GDM1 (cell line): ENCODE results near the gene BZW2.
"Not testable (repeated sequence)": the region's sequence is repeated elsewhere in the genome, so short reads cannot be mapped to it uniquely, and the experiment has no call there.

ENCODE experiments used
- DNase-seq: peaks from one replicate; lab custom pipeline; 2025; lab: John Stamatoyannopoulos, UW

Gene BZW2

DNA sequence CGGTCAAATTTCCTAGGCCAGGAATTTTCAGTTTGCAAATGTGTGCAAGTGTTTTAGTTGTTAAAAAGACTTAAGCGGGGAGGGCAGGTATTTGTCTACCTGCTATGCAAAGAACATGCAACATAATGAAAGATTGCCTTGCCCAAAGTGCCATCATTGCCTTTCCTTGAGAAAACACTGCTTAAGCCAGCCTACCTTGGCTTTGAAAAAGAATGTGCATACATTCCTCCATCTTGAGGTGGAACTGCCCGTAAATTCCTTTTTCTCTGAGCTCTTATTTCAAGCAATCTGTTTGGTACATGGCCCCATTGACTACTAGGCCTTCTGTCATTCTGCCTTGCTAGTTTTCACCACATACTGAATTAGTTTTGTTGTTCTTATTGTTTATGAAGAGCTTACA, 29.3 kb downstream of the BZW2 start:
- DNase-seq, result no peak

GRCh38 chr7:16677978-16678494, 32.1 kb downstream of the BZW2 start:
- DNase-seq, result no peak

DNA sequence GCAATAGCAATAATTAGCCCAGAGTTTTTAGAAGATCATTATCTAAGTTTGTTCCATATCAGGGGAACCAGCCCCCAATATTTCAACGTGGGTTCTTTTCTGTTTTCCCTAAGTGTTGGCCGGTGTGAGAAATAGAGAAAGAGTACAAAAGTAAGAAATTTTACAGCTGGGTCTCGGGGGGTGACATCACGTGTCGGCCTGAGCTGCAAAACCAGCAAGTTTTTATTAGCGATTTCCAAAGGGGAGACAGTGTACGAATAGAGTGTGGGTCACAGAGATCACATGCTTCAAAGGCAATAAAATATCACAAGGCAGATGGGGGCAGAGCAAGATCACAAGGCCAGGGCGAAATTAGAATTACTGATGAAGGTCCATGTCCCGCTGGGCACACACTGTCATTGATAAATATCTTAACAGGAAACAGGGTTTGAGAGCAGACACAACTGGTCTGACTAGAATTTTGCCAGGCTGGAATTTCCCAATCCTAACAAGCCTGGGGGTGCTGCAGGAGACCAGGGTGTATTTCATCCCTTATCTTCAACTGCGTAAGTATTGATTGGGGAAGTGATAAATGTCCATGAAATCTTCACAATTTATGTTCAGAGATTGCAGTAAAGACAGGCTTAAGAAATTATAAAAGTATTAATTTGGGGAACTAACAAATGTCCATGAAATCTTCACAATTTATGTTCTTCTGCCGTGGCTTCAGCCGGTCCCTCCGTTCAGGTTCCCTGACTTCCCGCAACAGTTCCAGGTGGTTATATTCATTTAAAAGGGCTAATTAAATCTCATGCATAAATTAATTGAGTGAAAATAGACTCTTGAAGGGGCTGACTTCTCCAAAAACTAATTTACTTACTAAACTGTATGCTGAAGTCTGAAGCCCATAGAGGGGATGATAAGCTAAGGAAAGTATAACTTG, 32.9 kb downstream of the BZW2 start:
- DNase-seq, result not testable (repeated sequence)

- no peak for DNase-seq
Measured at GRCh38 chr7:16684935-16685334, 39.0 kb downstream of the BZW2 start.

- no peak for DNase-seq
Measured at GRCh38 chr7:16685535-16685934, 39.6 kb downstream of the BZW2 start.

GRCh38 chr7:16688249-16688648, 42.3 kb downstream of the BZW2 start:
- no peak for DNase-seq

DNA sequence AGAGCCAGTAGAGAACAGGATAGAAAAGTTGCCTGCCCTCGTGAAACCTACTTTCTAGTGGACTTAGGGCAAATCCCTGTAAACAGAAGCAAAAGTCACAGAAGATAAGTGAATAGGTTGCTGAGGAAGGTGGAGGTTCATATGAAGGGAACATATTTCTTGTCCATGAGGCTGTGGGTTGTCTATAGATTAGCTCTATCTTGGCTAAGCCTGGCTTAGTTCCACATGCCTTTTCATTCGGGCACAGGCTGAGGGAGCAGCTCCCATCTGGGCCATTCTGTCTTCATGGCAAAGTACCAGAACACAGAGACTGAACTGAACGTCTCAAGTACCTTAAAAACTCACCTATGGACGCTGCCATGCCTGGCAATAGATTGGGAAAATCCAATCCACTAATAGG, 45.3 kb downstream of the BZW2 start:
- no peak for DNase-seq

- DNase-seq, result no peak
Measured at GRCh38 chr7:16693601-16694318, 47.8 kb downstream of the BZW2 start.

GRCh38 chr7:16694806-16695205, 48.8 kb downstream of the BZW2 start:
- DNase-seq, result no peak

DNA sequence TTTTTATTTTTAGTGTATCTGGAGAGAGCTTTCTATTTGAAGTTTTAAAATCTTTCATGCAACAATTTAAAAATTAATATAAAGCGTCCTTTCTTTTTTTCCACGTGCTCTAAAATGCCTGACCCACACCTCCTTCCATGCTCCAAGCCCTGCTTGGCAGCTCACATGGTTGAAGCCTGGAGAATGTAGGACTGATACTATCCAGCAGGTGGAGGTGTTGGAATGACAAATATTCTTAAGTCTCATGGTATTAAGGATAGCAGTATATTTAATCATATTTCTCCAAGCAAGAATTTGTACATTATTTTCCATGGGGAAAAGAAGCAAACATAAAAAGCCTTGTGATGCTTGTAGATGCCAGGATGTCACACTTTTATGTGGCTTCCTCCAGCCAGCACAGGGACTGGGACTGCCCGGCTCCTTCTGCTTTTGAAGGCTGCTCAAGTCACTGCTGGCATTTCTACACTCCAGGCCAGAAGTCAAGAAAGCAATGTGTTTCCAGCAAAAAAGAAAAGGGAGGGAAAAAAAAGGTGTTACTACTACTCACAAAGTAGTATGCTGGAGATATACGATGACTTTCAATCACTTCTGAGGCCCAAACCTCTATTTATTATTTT, 49.7 kb downstream of the BZW2 start:
- DNase-seq, result peak; percentile 12

- DNase-seq, result no peak
Measured at GRCh38 chr7:16697507-16698199, 51.7 kb downstream of the BZW2 start.

GRCh38 chr7:16698200-16698905, 52.4 kb downstream of the BZW2 start:
- DNase-seq, result no peak

GRCh38 chr7:16702441-16702840, 56.5 kb downstream of the BZW2 start:
- no peak for DNase-seq

- no peak for DNase-seq
Measured at GRCh38 chr7:16708511-16708910, 62.5 kb downstream of the BZW2 start.

DNA sequence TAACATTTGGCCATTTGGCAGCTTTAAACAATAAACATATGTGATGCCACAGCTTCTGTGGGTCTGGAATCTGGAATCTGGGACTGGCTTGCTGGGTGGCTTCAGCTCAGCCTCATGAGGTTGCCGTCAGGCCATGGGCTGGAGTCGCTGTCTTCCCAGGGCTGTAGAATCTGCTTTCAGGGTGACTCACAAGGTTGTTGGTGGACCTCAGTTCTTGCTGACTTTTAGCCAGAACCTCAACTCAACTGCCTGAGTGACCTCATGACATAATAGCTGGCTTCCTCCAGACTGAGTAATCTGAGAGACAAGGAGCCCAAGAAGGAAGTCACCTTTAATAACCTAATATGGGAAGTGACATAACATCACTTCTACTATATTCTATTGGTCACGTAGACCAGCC, 63.0 kb downstream of the BZW2 start:
- no peak for DNase-seq

- no peak for DNase-seq
Measured at GRCh38 chr7:16710651-16711050, 64.7 kb downstream of the BZW2 start.

- DNase-seq, result no peak
Measured at GRCh38 chr7:16711730-16712129, 65.7 kb downstream of the BZW2 start.

GRCh38 chr7:16712916-16713315, 66.9 kb downstream of the BZW2 start:
- DNase-seq, result no peak

- DNase-seq, result no peak
Measured at GRCh38 chr7:16715928-16716327, 69.9 kb downstream of the BZW2 start.

DNA sequence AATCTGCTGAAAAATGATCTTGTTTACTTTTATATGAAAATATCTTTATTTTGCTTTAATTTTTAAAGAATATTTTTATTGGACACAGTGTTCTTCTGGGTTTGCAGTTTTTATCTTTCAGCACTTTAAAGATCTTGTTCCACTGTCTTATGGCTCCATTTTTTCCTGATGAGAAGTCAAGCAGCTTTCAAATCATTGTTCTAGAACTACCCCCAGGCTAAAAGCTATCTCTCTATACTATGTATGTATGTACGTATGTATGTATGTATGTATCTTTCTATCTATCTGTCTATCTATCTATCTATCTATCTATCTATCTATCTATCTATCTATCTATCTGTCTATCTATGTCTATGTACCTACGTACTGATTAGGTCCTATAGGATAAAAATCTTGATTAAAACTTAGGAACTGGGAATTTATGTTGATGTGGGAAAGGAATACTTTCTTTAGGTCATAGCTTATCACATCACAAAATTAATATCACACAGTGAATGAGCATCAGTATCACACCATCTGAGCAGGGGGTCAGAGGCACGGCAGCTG, 72.2 kb downstream of the BZW2 start:
- DNase-seq, result no peak

GRCh38 chr7:16719699-16720098, 73.7 kb downstream of the BZW2 start:
- DNase-seq, result no peak
